Esophagus muscularis mucosa (tissue), 4 donors: ENCODE measurements around the gene CTRB1.

Experiments used
- EP300 ChIP-seq: sonication (generic); formaldehyde crosslinking; IDR thresholded peaks from one replicate; pipeline ENCODE4 v1.6.1; 2017; ENCODE audit warnings: antibody characterized with exemption
- POLR2A ChIP-seq: fragments of 450-650 bp; IDR thresholded peaks from one replicate; pipeline ENCODE4 v1.6.1; 2017; ENCODE audit warnings: antibody characterized with exemption, moderate library complexity, mild to moderate bottlenecking, low read depth
- POLR2AphosphoS5 ChIP-seq, 2 donors: sonication (generic); formaldehyde crosslinking; IDR thresholded peaks; one replicate each; pipeline ENCODE4 v1.6.1; 2017; ENCODE audit warnings: antibody characterized with exemption in 2 of 2
- TF ChIP-seq, protein P1 (sequence below), 3 experiments: fragments of 200-600 bp in 2 of 3; fragments of 450-650 bp in 1 of 3; sonication (generic) in 2 of 3; IDR thresholded peaks; one replicate each; pipeline ENCODE4 v1.5.1; 2017 to 2019; ENCODE audit warnings: antibody characterized with exemption in 3 of 3, mild to moderate bottlenecking in 2 of 3, moderate library complexity in 1 of 3

DNA sequence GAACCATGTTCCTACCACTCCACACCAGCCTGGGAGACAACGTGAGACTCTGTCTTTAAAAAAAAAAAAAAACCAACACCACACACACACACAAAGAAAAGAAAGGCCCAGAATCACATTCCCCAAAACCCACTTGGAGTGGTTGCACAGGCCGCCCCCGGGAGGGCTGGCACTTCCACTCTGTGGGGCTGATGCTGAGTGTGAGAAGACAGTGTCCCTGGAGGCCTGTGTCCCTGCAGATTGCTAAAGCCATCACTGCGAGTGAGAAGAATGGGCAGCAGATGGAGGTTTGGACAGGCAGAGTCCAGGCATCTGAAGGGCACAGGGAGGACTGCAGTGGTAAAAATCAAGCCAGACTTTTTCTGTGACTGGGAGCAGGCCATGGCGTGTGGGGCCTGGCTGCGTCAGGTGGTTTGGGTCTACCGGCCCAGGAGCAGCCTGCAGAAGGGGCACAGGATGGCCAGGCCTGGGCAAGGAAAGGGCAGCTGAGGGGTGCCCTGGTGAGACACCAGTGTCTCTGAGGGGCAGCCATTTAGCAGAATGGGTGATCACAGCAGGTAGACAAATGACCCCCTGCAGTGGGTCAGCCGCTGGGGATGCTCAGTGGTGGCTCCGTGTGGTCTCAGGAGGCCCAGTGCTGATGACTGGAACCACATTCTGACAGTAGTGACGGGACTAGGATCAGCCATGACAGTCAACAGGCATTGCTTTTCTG, 24.9 kb upstream of the CTRB1 start:
- TF ChIP-seq POLR2A: no peak
- TF ChIP-seq, protein P1, sequence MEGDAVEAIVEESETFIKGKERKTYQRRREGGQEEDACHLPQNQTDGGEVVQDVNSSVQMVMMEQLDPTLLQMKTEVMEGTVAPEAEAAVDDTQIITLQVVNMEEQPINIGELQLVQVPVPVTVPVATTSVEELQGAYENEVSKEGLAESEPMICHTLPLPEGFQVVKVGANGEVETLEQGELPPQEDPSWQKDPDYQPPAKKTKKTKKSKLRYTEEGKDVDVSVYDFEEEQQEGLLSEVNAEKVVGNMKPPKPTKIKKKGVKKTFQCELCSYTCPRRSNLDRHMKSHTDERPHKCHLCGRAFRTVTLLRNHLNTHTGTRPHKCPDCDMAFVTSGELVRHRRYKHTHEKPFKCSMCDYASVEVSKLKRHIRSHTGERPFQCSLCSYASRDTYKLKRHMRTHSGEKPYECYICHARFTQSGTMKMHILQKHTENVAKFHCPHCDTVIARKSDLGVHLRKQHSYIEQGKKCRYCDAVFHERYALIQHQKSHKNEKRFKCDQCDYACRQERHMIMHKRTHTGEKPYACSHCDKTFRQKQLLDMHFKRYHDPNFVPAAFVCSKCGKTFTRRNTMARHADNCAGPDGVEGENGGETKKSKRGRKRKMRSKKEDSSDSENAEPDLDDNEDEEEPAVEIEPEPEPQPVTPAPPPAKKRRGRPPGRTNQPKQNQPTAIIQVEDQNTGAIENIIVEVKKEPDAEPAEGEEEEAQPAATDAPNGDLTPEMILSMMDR (IDR thresholded peaks at IDR 0.05): no peak
- TF ChIP-seq POLR2AphosphoS5 (IDR thresholded peaks at IDR 0.05): no peak
- TF ChIP-seq EP300: no peak
